GM21576 (cell line): ENCODE measurements around the gene RDH5.
"Not testable (repeated sequence)": the region's sequence is repeated elsewhere in the genome, so short reads cannot be mapped to it uniquely, and the experiment has no call there.

Experiments
- ATAC-seq: cut with Tn5 transposase; IDR thresholded peaks from one replicate; pipeline ENCODE4 v1.9.1; 2021; ENCODE audit warnings: mild to moderate bottlenecking, moderate library complexity; ENCODE audit not compliant: unreplicated experiment

Gene RDH5

DNA sequence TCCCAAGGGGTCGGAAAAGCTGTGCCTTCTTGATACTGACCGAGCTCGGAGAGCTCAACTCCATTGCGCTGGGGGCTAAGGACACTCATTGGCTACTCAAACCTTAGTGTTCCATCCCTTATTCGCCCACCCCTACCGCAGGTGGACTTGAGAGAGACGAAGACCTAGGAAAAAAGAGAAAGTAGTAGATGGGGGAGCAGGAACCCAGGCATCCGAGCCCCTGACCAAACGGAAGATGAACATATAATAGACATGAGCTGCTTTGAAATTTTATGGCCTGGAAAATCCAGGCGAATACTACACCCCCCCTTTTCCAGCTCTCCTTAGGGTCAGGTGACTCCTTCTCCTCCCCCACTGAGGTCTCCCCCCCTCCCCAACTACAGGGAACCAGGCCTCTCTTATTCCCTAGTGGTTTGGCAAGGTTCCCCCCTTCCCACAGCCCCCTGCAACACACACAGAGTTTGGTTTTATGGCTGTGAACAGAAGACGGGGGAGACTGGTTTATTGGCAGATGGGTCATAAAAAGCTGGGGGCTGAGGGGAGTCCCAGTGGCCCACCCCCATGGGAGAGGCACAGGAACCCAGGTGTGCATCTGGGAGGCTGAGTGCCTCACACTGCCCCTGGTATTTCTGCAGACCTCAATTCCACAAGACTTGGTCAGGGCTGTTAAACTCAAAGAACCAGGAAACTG, 24.3 kb downstream of the RDH5 start:
- no peak for ATAC-seq

DNA sequence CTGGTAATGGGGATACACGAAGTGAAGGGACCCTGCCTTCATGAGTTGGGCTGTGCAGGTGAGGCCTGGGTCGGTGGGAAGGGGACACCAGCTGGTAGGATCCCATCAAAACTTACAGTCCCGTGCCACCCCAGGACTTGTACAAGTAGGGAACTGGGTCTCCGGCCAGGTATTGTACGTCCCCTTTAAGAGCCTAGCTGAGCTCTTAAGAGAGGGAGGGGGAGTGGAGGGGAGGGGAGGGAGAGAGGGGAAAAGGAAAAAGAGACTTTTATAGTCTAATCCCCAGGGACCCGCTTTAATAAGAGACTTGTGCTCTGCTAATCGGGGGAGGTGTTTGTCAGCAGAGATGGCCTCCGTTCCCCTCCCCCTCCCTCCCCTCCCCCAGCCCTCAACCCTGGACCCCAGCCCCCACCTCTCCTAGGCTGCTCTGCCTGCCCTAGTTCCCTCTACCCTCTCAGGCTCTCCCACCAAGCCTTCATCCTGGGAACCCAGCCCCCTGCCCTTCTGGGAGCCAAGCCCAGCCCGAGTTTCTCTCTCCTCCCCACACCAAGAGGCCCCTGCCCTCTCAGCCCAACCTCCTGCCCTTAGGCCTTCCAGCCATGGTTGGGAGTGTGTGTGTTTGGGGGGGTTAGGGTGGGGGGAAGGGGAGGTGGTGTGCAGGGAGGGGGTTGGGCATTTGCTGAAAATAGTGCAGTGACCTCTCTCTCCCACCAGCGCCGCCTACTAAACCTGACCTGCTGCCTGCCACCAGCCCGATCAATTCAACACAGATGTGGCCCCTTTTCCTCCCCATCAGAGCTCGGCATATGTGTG, 25.4 kb downstream of the RDH5 start:
- ATAC-seq = no peak

DNA sequence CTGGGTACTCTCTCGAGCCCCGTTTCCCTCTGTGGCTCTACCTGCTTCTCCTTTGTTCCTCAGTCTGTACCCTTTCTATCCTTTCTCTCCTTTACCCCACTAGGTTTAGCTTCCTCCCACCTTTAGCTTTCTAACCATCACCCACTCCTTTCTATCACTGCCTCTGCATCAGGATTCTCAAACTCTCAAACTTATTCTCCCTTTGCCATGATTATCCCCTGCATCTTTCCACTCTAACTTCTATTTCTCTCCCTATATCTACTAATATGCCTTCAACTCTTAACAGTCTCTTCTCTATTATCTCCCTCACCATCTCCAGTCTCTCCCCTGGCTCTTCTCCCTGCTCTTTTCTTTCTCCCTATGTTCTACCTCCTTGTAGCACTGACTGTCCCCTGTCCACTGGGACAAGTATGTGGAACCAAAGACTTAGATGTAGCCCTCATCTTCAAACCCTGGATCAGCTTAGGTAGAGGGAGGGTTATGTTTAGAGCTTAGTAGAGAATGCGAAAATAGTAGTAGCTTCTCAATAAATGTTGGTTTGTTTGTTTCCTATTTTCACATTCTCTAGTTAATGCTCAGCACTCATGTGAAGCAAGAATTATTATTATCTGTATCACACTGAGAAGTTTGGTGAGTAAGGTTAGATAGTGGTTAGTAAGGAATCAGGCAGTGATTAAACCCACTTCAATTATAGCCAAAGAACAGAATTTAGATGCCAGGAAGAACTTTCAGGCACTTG, 26.1 kb downstream of the RDH5 start:
- no peak for ATAC-seq

DNA sequence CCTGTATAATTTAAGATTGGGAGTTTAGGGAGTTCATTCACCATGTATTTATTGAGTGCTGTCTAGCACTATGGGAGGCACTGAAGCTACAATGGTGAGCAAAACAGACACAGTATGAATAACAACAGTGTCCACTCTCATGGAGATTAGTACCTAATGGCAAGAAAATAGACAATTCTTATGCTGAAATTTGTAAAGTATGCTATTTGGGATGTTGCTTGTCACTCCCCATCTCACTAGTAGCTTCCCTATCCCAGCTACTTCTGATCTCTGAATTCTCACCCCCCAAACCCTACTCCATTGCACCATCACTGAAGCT, 26.7 kb downstream of the RDH5 start:
- no peak for ATAC-seq

DNA sequence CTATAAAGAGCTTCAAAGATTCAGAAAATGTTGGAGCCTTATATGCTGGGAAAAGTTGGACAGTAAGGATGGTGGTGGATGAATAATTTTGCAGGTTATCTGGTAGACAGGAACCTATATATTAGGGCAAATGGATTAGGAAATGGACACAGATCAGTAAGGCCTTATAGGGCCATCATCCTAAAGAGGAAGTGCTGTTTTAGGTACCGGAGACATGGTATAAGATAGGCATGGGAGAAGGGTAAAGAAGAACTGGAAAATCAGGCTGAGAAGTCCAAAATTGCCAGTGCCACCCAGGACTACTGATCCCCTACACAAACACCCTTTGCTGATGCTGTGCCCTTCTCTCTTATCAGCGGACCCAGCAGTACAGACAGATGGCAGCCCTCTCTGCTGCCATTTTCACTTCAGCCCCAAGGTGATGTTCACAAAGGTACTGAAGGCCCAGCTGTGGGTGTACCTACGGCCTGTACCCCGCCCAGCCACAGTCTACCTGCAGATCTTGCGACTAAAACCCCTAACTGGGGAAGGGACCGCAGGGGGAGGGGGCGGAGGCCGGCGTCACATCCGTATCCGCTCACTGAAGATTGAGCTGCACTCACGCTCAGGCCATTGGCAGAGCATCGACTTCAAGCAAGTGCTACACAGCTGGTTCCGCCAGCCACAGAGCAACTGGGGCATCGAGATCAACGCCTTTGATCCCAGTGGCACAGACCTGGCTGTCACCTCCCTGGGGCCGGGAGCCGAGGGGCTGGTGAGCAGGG, 28.2 kb downstream of the RDH5 start:
- ATAC-seq = no peak

DNA sequence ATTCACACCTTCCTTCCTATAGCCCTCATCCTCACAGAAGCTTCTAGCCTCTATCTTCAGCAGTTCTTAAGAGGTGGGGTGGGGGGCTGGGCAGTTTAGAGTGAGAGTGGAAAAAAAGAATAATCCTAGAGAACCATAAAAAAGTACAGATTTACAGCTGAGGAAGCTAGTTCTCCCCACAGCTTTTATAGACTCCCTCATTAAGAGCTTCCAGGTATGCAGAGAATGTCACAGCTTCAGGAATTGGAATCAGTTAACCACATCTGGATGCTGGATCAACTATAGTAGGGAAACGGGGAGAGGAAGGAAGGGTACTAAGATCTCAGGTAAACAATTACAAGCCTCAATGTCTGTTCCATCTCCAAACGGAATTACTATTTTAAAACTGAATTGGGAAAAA, 35.1 kb downstream of the RDH5 start:
- no peak for ATAC-seq

DNA sequence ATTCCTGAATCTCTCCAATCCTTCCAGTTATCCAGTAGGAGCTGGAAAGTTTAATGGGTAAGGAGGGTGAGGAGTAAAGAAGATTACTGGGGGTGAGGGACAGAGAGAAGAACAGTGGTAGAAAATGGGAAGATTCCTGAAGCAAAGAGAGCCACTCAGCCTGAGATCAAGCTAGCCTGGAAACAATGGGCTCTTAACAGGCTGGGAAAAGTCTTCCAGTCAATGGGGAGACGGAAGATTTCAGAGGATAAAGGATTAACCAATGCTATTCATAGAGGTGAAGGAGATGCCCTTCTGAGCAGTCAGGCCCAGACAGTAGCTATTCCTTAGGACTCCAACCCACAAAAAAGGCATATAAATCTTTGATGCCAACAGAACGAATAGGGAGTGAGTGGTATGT, 37.5 kb downstream of the RDH5 start:
- no peak for ATAC-seq

DNA sequence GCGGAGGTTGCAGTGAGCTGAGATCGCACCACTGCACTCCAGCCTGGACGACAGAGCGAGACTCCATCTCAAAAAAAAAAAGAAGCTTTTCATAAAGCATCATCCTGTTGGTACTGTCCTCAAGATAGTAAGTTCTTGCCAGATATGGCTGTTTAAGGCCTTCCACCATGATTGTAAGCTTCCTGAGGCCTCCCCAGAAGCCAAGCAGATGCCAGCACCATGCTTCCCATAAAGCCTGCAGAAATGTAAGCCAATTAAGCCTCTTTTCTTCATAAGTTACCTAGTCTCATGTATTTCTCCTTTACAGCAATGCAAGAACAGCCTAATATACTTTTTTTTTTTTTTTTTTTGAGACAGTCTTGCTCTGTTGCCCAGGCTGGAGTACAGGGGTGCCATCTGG, 38.4 kb downstream of the RDH5 start:
- ATAC-seq = not testable (repeated sequence)

DNA sequence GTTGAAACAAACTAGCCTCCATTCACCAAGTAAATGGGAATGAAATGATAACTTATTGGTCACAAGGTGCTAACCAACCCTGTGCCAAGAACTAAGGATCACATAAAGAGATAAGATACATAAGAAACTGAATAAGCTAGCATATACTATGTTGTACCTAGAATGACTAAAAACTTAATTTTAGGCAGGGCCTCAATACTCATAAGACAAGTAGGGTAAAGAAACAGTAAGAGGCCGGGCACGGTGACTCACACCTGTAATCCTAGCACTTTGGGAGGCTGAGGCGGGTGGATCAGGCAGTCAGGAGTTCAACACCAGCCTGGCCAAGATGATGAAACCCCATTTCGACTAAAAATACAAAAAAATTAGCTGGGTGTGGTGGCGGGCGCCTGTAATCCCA, 40.5 kb downstream of the RDH5 start:
- no peak for ATAC-seq

DNA sequence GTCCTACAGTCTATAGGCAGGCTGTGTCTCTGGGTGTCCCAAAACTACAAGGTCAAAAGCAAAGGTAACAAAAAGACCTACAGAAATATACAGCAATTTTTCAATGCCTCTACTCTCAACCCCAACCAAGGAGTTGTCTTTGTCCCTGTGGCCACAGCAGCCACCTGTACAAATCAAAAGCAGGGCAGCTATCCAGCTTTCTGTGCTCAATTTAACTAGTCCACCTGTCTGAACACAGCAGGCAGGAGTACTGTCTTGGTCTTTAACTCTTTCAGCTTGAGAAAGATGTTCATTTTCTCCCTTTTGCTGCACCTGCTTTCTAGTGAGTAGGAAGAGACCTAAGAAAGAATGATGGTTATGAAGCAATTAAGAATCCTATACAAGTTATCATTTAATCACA, 42.5 kb downstream of the RDH5 start:
- ATAC-seq = no peak

DNA sequence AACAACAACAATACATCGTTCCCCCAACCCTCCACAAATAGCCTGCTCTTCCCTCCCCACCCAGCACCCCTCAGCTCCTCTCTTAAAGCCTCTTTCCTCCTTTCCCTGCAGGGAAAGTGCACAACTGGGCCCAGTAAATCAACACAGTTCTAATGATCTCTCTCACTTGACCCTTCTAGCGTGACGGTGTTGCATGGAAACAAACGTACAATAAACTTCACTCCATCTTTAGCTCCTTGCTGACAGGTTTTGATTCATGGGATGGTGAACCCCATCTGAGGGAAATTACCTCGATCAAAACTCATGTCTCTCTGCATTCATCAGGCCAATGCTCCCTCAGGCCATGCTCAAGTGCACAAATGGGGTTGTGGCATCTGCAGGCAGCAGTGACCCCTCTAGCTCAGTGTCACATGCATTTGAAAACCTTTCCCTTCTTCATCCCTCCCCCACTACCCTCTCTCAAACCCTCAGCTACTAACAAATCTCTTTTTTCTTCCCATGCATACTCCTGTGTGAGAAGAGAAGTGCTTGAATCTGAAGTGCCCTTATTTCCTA, 45.6 kb downstream of the RDH5 start:
- no peak for ATAC-seq

DNA sequence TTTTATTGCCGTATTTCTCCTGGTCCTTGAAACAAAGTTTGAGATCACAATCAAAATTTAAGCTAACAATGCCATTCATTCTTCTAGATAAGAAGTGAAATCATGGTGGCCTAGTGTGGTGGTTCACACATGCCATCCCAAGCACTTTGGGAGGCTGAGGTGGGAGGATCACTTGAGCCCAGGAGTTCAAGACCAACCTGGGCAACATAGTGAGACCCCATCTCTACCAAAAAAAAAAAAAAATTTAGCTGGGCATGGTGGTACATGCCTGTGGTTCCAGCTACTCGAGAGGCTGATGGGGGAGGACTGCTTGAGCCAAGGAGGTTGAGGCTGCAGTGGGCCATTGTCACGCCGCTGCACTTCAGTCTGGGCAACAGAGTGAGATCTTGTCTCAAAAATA, 47.0 kb downstream of the RDH5 start:
- no peak for ATAC-seq

DNA sequence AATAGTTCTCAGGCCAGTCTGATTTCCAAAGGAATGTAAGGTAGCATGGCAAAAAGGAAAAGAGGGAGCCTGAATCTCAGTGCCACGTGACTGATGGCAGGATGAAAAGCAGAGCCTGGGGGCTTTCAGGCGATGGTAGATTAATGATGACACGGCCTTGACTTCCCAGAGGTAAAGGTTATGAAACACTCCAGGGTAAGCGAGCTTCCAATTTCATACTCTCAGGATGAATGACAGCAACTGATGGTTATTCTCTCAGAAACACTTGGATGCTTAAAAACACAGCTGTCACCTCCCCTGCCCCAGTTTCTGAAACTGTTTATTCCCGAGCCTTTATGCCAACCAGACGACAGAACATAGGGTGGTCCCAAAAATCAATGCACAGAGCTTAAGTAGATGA, 51.5 kb downstream of the RDH5 start:
- no peak for ATAC-seq
